ENCODE results near the gene NKPD1.

Gene NKPD1

GRCh38 chr19:45173816-45174215, 13.0 kb upstream of the NKPD1 start:
- no peak for DNase-seq

- no peak for DNase-seq
These were observed 11.9 kb upstream of the NKPD1 start for GRCh38 chr19:45172611-45173208.

GRCh38 chr19:45172173-45172572, 11.4 kb upstream of the NKPD1 start:
- DNase-seq: no peak

GRCh38 chr19:45171211-45171623, 10.4 kb upstream of the NKPD1 start:
- DNase-seq: no peak

- no peak for DNase-seq
These were observed 9.6 kb upstream of the NKPD1 start for GRCh38 chr19:45170146-45171106.

- no peak for DNase-seq
These were observed 8.8 kb upstream of the NKPD1 start for GRCh38 chr19:45169602-45170001.

GRCh38 chr19:45168767-45169351, 8.1 kb upstream of the NKPD1 start:
- DNase-seq: no peak

- no peak for DNase-seq
These were observed 6.0 kb upstream of the NKPD1 start for GRCh38 chr19:45166723-45167252.

GRCh38 chr19:45164577-45165335, 4.0 kb upstream of the NKPD1 start:
- peak; percentile 83 for DNase-seq

GRCh38 chr19:45163751-45164460, 3.1 kb upstream of the NKPD1 start:
- DNase-seq: no peak

GRCh38 chr19:45163156-45163555, 2.4 kb upstream of the NKPD1 start:
- no peak for DNase-seq

GRCh38 chr19:45162608-45163143, 1.9 kb upstream of the NKPD1 start:
- DNase-seq: no peak

- no peak for DNase-seq
These were observed 1.2 kb upstream of the NKPD1 start for GRCh38 chr19:45161738-45162607.

- no peak for DNase-seq
These were observed 834 bp downstream of the NKPD1 start for GRCh38 chr19:45159971-45160324.

GRCh38 chr19:45159210-45159970, 1.4 kb downstream of the NKPD1 start:
- no peak for DNase-seq

- DNase-seq: no peak
These were observed 2.1 kb downstream of the NKPD1 start for GRCh38 chr19:45158503-45159209.

- no peak for DNase-seq
These were observed 4.0 kb downstream of the NKPD1 start for GRCh38 chr19:45156751-45157150.

- DNase-seq: no peak
These were observed 4.7 kb downstream of the NKPD1 start for GRCh38 chr19:45156011-45156630.
